Hepatocyte (in vitro differentiated cells): ENCODE results near the gene DPEP1. TPM values are rescaled to one million over a fixed set of nuclear protein-coding genes. Genes with fewer than 3 reads are reported as not detected.
A peak's percentile ranks its signal among the peaks of the same experiment; 100 is the strongest.

ENCODE experiments used
- DNase-seq: peaks from one replicate; pipeline ENCODE4 v3.0.0-alpha.2; 2016; ENCODE audit warnings: low spot score
- H2AFZ ChIP-seq: fragments of 200-600 bp; sonication (generic); 2 replicates; pipeline ENCODE4 v1.6.0; 2016; ENCODE audit warnings: antibody characterized with exemption, mild to moderate bottlenecking
- H3K27ac ChIP-seq: fragments of 200-600 bp; sonication (generic); 2 replicates; pipeline ENCODE4 v1.5.1; 2016; ENCODE audit warnings: mild to moderate bottlenecking
- H3K27me3 ChIP-seq: fragments of 200-600 bp; sonication (generic); 2 replicates; pipeline ENCODE4 v1.6.1; 2016
- H3K36me3 ChIP-seq: fragments of 200-600 bp; sonication (generic); replicated peaks from 2 replicates; pipeline ENCODE4 v1.5.1; 2016; ENCODE audit warnings: low read depth; ENCODE audit not compliant: insufficient read depth
- H3K4me1 ChIP-seq: fragments of 200-600 bp; sonication (generic); 2 replicates; pipeline ENCODE4 v1.5.1; 2016; ENCODE audit warnings: mild to moderate bottlenecking, moderate library complexity; ENCODE audit not compliant: insufficient read depth
- H3K4me2 ChIP-seq: fragments of 200-600 bp; sonication (generic); 2 replicates; pipeline ENCODE4 v1.6.0; 2016
- H3K4me3 ChIP-seq: fragments of 200-600 bp; sonication (generic); 2 replicates; pipeline ENCODE4 v1.5.1; 2016; ENCODE audit warnings: mild to moderate bottlenecking
- H3K79me2 ChIP-seq: fragments of 200-600 bp; sonication (generic); 2 replicates; pipeline ENCODE4 v1.6.0; 2017; ENCODE audit warnings: mild to moderate bottlenecking
- H3K9me2 ChIP-seq: fragments of 200-600 bp; sonication (generic); replicated peaks from 2 replicates; pipeline ENCODE4 v1.6.0; 2017; ENCODE audit warnings: mild to moderate bottlenecking; ENCODE audit not compliant: insufficient read depth
- H3K9me3 ChIP-seq: fragments of 200-600 bp; sonication (generic); 2 replicates; pipeline ENCODE4 v1.5.1; 2016; ENCODE audit warnings: low read depth, mild to moderate bottlenecking
- H4K20me1 ChIP-seq: fragments of 200-600 bp; sonication (generic); 2 replicates; pipeline ENCODE4 v1.6.0; 2016; ENCODE audit warnings: mild to moderate bottlenecking; ENCODE audit not compliant: insufficient read depth, poor library complexity, severe bottlenecking
- CTCF ChIP-seq: fragments of 200-600 bp; sonication (generic); IDR thresholded peaks from 2 replicates; pipeline ENCODE4 v1.5.1; 2016; ENCODE audit warnings: antibody characterized with exemption, mild to moderate bottlenecking; ENCODE audit not compliant: poor library complexity
- EZH2 ChIP-seq: fragments of 200-600 bp; sonication (generic); IDR thresholded peaks from 2 replicates; pipeline ENCODE4 v1.6.1; 2016; ENCODE audit warnings: antibody characterized with exemption, mild to moderate bottlenecking, borderline replicate concordance
- EZH2phosphoT487 ChIP-seq: fragments of 200-600 bp; sonication (generic); IDR thresholded peaks from one replicate; pipeline ENCODE4 v1.6.1; 2018; ENCODE audit warnings: antibody characterized with exemption, mild to moderate bottlenecking, low read depth, moderate library complexity; ENCODE audit not compliant: unreplicated experiment, severe bottlenecking
- WGBS: methylation state at CpG from one replicate; pipeline ENCODE4 v1.1.6; 2016; ENCODE audit warnings: low lambda C conversion rate; ENCODE audit errors: missing lambda C conversion rate; 5-methylcytosine and 5-hydroxymethylcytosine counted together
- polyA plus RNA-seq: library from polyadenylated mRNA; unstranded; fragments of >200 nt; fragmentation: Nextera tagmentation; extraction: Ambion mirVana; gene quantifications from 2 replicates; pipeline ENCODE4 v1.2.1, GENCODE V29; 2016
- total RNA-seq: library from RNA; depleted of rRNA; stranded (reverse); fragments of >200 nt; gene quantifications from 2 replicates; pipeline ENCODE4 v1.2.3, GENCODE V29; 2014

Gene DPEP1
- total and polyA plus RNA-seq, 2 experiments from 2014 or later = 48.3 to 106 TPM

- Histone ChIP-seq H3K4me1 (peaks cover 21% of the 10 kb centered on the region), H3K79me2 (no peaks in the 10 kb centered on the region), H3K9me3 (no peaks in the 10 kb centered on the region), H3K36me3 (no peaks in the 10 kb centered on the region), H3K27ac (no peak overlapping the region), H3K27me3 (peaks cover 25% of the 10 kb centered on the region), H4K20me1 (no peaks in the 10 kb centered on the region), H2AFZ (no peak overlapping the region), H3K9me2 (no peaks in the 10 kb centered on the region), H3K4me3 (no peak overlapping the region), H3K4me2 (no peak overlapping the region)
- 68% methylated on average over 19 of the region's 19 CpGs for WGBS
- DNase-seq = no peak
- TF ChIP-seq EZH2phosphoT487 (no peak), CTCF (no peak), EZH2 (no peak)
Measured at GRCh38 chr16:89572485-89573205, 40.8 kb upstream of the DPEP1 start.

DNA sequence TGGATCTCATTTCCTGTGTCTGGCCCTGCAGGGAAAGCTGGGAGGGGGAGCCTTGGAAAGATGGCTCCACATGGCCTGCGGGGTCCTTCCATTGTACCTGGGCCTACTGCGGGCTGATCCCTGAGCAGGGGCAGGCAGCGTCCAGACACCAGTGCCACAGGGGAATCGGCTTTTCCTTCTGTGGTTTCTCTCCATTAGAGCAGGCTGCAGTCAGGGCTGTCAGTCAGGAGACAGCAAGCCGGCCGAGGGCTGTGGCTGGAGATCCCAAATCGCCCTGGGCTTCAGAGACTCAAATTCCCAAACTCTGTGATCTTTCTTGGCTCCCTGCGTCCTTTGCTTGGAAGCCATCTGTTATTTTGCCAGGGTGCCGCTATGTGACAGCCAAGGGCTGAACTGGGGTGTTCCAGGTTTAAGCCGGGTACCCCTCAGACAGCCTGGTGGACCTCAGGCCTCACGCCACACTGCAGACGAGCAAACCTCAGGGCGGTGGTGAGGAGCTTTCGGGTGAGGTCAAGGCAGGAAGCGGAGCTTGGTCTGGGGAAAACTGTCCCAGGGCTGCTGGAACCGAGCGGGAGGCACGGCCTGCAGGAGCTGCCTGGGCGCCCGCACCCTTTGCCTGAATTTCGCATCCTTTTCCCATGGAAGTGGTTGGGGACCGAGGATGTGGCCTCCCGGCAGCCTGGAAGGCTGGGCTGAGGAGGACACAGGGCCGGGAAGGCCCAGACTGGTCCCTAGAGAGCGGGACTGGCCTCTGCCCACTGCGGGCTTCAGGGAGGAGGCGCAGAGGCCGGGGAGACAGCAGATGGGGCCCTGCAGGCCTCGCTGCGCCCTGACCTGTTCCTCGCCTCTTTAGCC lies 39.4 kb upstream of the DPEP1 start:
- no peak for DNase-seq
- TF ChIP-seq CTCF = no peak
- TF ChIP-seq EZH2phosphoT487 = no peak
- no peak for TF ChIP-seq EZH2
- H4K20me1 ChIP-seq = no peaks in the 10 kb centered on the region
- peak overlapping the region; percentile 84 for H3K4me2 ChIP-seq
- no peak overlapping the region for H3K4me3 ChIP-seq
- H3K27ac ChIP-seq = no peak overlapping the region
- H2AFZ ChIP-seq = no peak overlapping the region
- H3K9me3 ChIP-seq = no peaks in the 10 kb centered on the region
- no peaks in the 10 kb centered on the region for H3K79me2 ChIP-seq
- WGBS = 77% methylated on average over 25 of the region's 31 CpGs
- no peaks in the 10 kb centered on the region for H3K9me2 ChIP-seq
- H3K36me3 ChIP-seq = no peaks in the 10 kb centered on the region
- H3K27me3 ChIP-seq = peaks cover 25% of the 10 kb centered on the region
- H3K4me1 ChIP-seq = peaks cover 21% of the 10 kb centered on the region

DNA sequence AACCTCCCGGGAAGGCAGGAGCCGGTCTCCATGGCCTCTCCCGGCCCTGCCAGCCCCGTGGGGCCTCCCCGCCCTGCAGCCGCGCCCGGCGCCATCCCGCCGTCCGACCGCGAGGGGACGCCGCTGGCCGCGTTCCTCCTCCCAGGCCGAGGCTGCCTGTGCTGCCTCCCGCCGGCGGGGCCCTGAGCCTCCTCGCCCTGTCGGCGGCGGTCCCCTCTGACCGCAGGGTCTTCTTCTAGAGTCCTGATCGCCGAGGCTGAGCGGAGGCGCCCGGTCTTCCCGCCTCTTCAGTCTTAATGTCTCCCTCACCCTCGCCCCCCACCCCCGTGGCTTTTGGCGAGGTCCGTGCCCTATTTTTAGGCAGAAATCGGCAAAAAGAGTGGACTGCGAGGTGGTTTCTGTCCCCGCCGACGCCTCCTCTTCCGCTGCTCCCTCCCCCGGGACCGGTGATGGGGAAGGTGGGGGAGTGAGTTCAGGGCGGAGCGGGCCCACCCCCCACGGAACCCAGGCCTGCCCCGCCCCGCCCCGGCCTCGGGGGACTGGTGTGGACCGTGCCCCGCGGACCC lies 38.7 kb upstream of the DPEP1 start:
- H3K36me3 ChIP-seq = no peaks in the 10 kb centered on the region
- H3K4me2 ChIP-seq = peak overlapping the region; percentile 84
- peaks cover 21% of the 10 kb centered on the region for H3K4me1 ChIP-seq
- H3K4me3 ChIP-seq = peak overlapping the region; percentile 20
- DNase-seq = peak; percentile 88
- H4K20me1 ChIP-seq = no peaks in the 10 kb centered on the region
- H3K79me2 ChIP-seq = no peaks in the 10 kb centered on the region
- peak overlapping the region; percentile 68 for H2AFZ ChIP-seq
- no peaks in the 10 kb centered on the region for H3K9me3 ChIP-seq
- no peaks in the 10 kb centered on the region for H3K9me2 ChIP-seq
- peaks cover 25% of the 10 kb centered on the region for H3K27me3 ChIP-seq
- 6% methylated on average over 20 of the region's 55 CpGs for WGBS
- H3K27ac ChIP-seq = no peak overlapping the region
- peak; percentile 61 for TF ChIP-seq CTCF
- TF ChIP-seq EZH2phosphoT487 = no peak
- peak; percentile 88 for TF ChIP-seq EZH2
